ENCODE results near the gene APLN. TPM values are rescaled to one million over a fixed set of nuclear protein-coding genes. Genes with fewer than 3 reads are reported as not detected.

APLN gene
- total and polyA plus RNA-seq, 9 of the 15 experiments (the other 6 are each of a cell fraction or from before 2014, with no cell fraction given): 0.04 to 0.06 TPM; not detected in 7

- no peak for FAIRE-seq
- no TSS peak for BruUV-seq (replicated peaks)
- intact Hi-C loops (cut with micrococcal nuclease) (no loop called here), in situ Hi-C loops (cut with MboI) (no loop called here)
- H4K20me1 ChIP-seq (replicated peaks; ENCODE audit: control insufficient read depth, insufficient read depth, low read length): no peaks in the 10 kb centered on the region
- no peak overlapping the region for H3K4me2 ChIP-seq (ENCODE audit: insufficient read depth, low read length)
- H3K27ac ChIP-seq (ENCODE audit: extremely low read depth, low read depth, low read length): no peak overlapping the region
- H3K27me3 ChIP-seq (ENCODE audit: control insufficient read depth in 2 of 2, insufficient read depth in 2 of 2, low read length in 2 of 2): peaks cover 2 to 40% of the 10 kb centered on the region in 2 experiments; a peak in 4 of 5 replicates
- no peaks in the 10 kb centered on the region for H3K9me1 ChIP-seq (ENCODE audit: control insufficient read depth, insufficient read depth, low read length)
- H3K4me3 ChIP-seq: no peak overlapping the region
- 5% methylated on average over 4 of the region's 4 CpGs for WGBS (ENCODE audit: insufficient coverage, low coverage, missing lambda C conversion rate)
- POLR2A ChIA-PET: no interaction called here
- TF ChIP-seq ETS1 (conservative IDR thresholded peaks at IDR 0.05; ENCODE audit: control insufficient read depth, low read depth, low read length) (no peak), TCF15 (CRISPR knock-in tag; IDR thresholded peaks at IDR 0.05) (no peak), ZBTB43 (CRISPR knock-in tag; IDR thresholded peaks at IDR 0.05) (no peak), ZFX (CRISPR knock-in tag; IDR thresholded peaks at IDR 0.05) (no peak), NRF1 (conservative IDR thresholded peaks at IDR 0.05 in 1 of 2, IDR thresholded peaks at IDR 0.05 in 1 of 2) (no peak), CCNT2 (IDR thresholded peaks at IDR 0.05; ENCODE audit: borderline replicate concordance, extremely low read depth, insufficient read length, low read depth, low read length) (no peak), ZNF695 (CRISPR knock-in tag; IDR thresholded peaks at IDR 0.05) (no peak), LARP7 (IDR thresholded peaks at IDR 0.05) (no peak)
- no peak overlapping the region for H3K9ac ChIP-seq (ENCODE audit: insufficient read depth in 1 of 2, low read depth in 2 of 2, low read length in 2 of 2)
- no peak for DNase-seq (ENCODE audit: extremely low read depth in 1 of 4, low spot score in 3 of 4)
- H3K36me3 ChIP-seq (ENCODE audit: control insufficient read depth, insufficient read depth, low read length): no peaks in the 10 kb centered on the region
- ATAC-seq: no peak
- H3K4me1 ChIP-seq (replicated peaks in 1 of 2; ENCODE audit: control insufficient read depth in 2 of 2, insufficient read depth in 2 of 2, low read length in 2 of 2): no peaks in the 10 kb centered on the region
- H2AFZ ChIP-seq (ENCODE audit: low read depth, low read length): no peak overlapping the region
- no peaks in the 10 kb centered on the region for H3K9me3 ChIP-seq (replicated peaks; ENCODE audit: control insufficient read depth, insufficient read depth, low read depth, low read length)
- H3K79me2 ChIP-seq (ENCODE audit: control insufficient read depth, insufficient read depth, low read length): no peaks in the 10 kb centered on the region
- CTCF ChIA-PET (ENCODE audit: low intra/inter-chr PET ratio): no interaction called here
These were observed 45.8 kb upstream of the APLN start for GRCh38 chrX:129700536-129700935.
